ENCODE measurements around the gene SLC16A10.

DNA sequence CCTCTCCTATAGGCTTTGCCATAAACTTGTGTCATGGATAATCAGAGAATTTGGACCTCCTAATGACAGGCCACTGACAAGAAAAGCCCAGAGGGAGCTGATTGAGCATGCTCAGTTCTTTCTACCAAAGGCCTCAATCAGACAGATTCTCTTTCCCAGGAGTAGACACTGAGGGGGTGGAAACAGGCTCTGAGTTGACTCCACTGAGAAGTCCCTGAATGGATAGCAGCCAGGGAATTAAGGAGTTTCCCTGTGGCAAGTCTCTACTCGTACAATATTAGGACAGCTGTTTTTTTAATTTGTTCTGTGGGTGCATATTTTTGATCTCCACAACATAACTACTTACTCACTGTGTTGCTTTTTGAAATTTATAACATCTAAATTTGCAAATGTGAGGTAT lies 63.3 kb downstream of the SLC16A10 start:
- TF ChIP-seq CTCF (IDR thresholded peaks at IDR 0.05) (no peak), POLR2A (IDR thresholded peaks at IDR 0.05) (no peak)

Data from lower leg skin (tissue), 3 donors.